Transverse colon (tissue), 4 donors: Measurements from ENCODE around the gene ADCY2. TPM values are rescaled to one million over a fixed set of nuclear protein-coding genes. Genes with fewer than 3 reads are reported as not detected.

ENCODE experiments used
- DNase-seq: peaks from one replicate; pipeline ENCODE4 v3.0.0-alpha.2; 2019
- H3K27ac ChIP-seq, 4 donors: fragments of 200-600 bp; sonication (generic); 2 replicates each; pipeline ENCODE4 v1.5.1; 2016 to 2018; ENCODE audit warnings: inconsistent platforms in 4 of 4
- H3K27me3 ChIP-seq: fragments of 200-600 bp; sonication (generic); 2 replicates; pipeline ENCODE4 v1.5.1; 2017; ENCODE audit warnings: inconsistent platforms
- H3K36me3 ChIP-seq, 4 donors: fragments of 200-600 bp; sonication (generic); 2 replicates each; pipeline ENCODE4 v1.5.1; 2017 to 2019; ENCODE audit warnings: inconsistent platforms in 4 of 4
- H3K4me1 ChIP-seq, 4 donors: fragments of 200-600 bp; sonication (generic); 2 replicates each; pipeline ENCODE4 v1.5.1; 2017 to 2020; ENCODE audit warnings: inconsistent platforms in 4 of 4
- H3K4me3 ChIP-seq, 4 donors: fragments of 200-600 bp; sonication (generic); 1 replicate in 1 of 4; 2 replicates in 3 of 4; pipeline versions ENCODE4 v1.5.1 to v1.6.1; 2017 to 2019; ENCODE audit warnings: inconsistent platforms in 4 of 4
- H3K9me3 ChIP-seq, 2 donors: fragments of 200-600 bp; sonication (generic); 2 replicates each; pipeline ENCODE4 v1.5.1; 2017 to 2019; ENCODE audit warnings: inconsistent platforms in 2 of 2
- EP300 ChIP-seq: sonication (generic); formaldehyde crosslinking; IDR thresholded peaks from one replicate; pipeline ENCODE4 v1.6.1; 2017; ENCODE audit warnings: antibody characterized with exemption, low read depth
- POLR2A ChIP-seq: fragments of 450-650 bp; IDR thresholded peaks from one replicate; pipeline ENCODE4 v1.6.1; 2016; ENCODE audit warnings: antibody characterized with exemption, mild to moderate bottlenecking, moderate library complexity
- POLR2AphosphoS5 ChIP-seq, 3 donors: sonication (generic); formaldehyde crosslinking; IDR thresholded peaks; one replicate each; pipeline ENCODE4 v1.6.1; 2016; ENCODE audit warnings: antibody characterized with exemption in 3 of 3
- WGBS, 2 donors: methylation state at CpG; one replicate each; pipeline ENCODE4 v1.1.5; 2018; ENCODE audit warnings: low coverage in 1 of 2; 5-methylcytosine and 5-hydroxymethylcytosine counted together
- in situ Hi-C, 4 donors: fragments of 200-750 bp; cut with MboI; loops; one replicate each; pipeline versions ENCODE4 v1.15.0 to v1.15.1; 2017; ENCODE audit warnings: low sequenced_read_pairs in 3 of 4, low pct_ligation_motif_present in 1 of 4, low pct_unique_long_range_greater_than_20kb in 1 of 4
- intact Hi-C: fragments of 100-400 bp; cut with DNase I; formaldehyde crosslinking; loops from one replicate; pipeline ENCODE4 v1.15.1; 2023; ENCODE audit warnings: low total_unique reads
- total RNA-seq, 4 donors: library from RNA; depleted of rRNA; stranded (reverse); fragments of >200 nt; gene quantifications; one replicate each; pipeline ENCODE4 v1.1.0, GENCODE V29; 2016
- TF ChIP-seq, protein P1 (sequence below), 5 experiments: fragments of 200-600 bp in 3 of 5; fragments of 450-650 bp in 2 of 5; sonication (generic) in 3 of 5; IDR thresholded peaks; 1 replicate in 2 of 5; 2 replicates in 3 of 5; pipeline ENCODE4 v1.5.1; 2016 to 2017; ENCODE audit warnings: antibody characterized with exemption in 5 of 5, inconsistent platforms in 3 of 5, mild to moderate bottlenecking in 2 of 5, moderate library complexity in 1 of 5

ADCY2 gene
- total RNA-seq, 4 donors from 2014 or later, result 1.4 to 4.5 (median 3.1) TPM

DNA sequence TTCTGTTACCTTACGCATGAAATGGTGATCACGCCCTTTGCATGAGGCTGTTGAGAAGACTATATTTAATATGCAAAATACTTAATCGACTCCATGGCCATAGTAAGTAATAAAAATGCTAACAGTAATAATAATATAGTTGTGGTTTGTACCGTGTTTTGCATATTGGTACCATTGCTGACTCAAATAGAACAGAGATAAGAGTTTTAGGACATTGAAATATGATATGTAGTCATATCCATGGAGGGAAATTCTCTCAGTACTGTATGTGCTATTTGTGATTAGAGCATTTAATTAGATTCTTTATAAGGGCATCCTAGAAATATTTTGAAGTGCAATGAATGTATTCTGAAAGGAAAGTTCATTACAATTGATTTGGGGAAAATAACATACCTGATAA, 413.1 kb downstream of the ADCY2 start:
- WGBS, 2 donors, result 70 to 93% methylated on average over 4 of the region's 4 CpGs
- Histone ChIP-seq H3K4me1 (no peaks in the 10 kb centered on the region), H3K27ac (no peak overlapping the region), H3K27me3 (no peaks in the 10 kb centered on the region), H3K4me3 (no peak overlapping the region), H3K9me3 (no peaks in the 10 kb centered on the region), H3K36me3 (no peaks in the 10 kb centered on the region)
- TF ChIP-seq POLR2A (no peak), EP300 (no peak), POLR2AphosphoS5 (IDR thresholded peaks at IDR 0.05) (no peak)
- TF ChIP-seq, protein P1, sequence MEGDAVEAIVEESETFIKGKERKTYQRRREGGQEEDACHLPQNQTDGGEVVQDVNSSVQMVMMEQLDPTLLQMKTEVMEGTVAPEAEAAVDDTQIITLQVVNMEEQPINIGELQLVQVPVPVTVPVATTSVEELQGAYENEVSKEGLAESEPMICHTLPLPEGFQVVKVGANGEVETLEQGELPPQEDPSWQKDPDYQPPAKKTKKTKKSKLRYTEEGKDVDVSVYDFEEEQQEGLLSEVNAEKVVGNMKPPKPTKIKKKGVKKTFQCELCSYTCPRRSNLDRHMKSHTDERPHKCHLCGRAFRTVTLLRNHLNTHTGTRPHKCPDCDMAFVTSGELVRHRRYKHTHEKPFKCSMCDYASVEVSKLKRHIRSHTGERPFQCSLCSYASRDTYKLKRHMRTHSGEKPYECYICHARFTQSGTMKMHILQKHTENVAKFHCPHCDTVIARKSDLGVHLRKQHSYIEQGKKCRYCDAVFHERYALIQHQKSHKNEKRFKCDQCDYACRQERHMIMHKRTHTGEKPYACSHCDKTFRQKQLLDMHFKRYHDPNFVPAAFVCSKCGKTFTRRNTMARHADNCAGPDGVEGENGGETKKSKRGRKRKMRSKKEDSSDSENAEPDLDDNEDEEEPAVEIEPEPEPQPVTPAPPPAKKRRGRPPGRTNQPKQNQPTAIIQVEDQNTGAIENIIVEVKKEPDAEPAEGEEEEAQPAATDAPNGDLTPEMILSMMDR (IDR thresholded peaks at IDR 0.05), result no peak
- in situ Hi-C loops (no loop called here), intact Hi-C loops (no loop called here)
- no peak for DNase-seq

DNA sequence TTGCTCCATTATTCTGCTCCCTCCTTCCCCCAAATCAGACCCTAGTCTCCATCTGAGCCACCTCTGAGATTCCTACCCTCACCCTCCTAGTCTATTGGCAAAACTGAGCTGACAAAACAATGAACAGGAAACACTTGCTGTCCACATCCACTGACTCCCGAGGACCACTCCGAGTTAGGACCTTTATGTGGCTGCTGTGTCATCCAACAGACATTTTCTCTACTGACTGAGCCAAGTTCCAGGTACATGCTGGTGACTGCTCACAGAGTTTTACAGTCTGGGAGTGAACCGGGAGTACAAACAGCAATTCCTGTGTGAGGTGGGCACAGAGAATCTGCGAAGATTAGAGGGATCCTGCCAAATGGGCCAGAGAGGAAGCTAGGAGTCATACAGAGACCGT, 415.8 kb downstream of the ADCY2 start:
- H3K9me3 ChIP-seq, result no peaks in the 10 kb centered on the region
- WGBS, 2 donors, result 25 to 41% methylated on average over 2 to 5 of the region's 5 CpGs
- no peak overlapping the region for H3K27ac ChIP-seq
- H3K27me3 ChIP-seq, result no peaks in the 10 kb centered on the region
- no peak overlapping the region for H3K4me3 ChIP-seq
- no peak for TF ChIP-seq POLR2A
- no peak for TF ChIP-seq POLR2AphosphoS5 (IDR thresholded peaks at IDR 0.05)
- no peak for TF ChIP-seq EP300
- TF ChIP-seq, protein P1 (IDR thresholded peaks at IDR 0.05), result no peak
- no peak for DNase-seq
- in situ Hi-C loops (no loop called here), intact Hi-C loops (no loop called here)
- H3K36me3 ChIP-seq, result no peaks in the 10 kb centered on the region
- H3K4me1 ChIP-seq, result no peaks in the 10 kb centered on the region

DNA sequence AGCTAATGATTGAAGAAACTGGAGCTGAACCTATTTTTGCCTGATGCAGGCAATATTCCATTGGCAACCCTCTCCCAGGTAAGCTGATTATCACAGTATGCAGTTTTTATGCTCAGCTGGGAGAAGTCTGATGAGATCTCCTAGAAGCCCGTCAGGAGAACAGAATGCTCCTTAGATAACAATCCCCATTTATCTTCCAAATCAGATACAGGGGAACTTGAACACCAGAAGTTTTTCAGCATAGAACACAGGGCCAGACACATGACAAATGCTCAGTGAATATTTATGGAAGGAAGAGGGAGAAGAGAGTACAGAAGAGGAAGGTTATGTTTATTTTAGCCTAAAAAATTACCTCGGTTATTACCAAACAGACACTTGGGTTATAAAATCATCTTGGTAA, 417.1 kb downstream of the ADCY2 start:
- intact Hi-C loops (no loop called here), in situ Hi-C loops (no loop called here)
- DNase-seq, result no peak
- H3K27me3 ChIP-seq, result no peaks in the 10 kb centered on the region
- 22 to 30% methylated on average over 1 to 2 of the region's 2 CpGs for WGBS, 2 donors
- no peak overlapping the region for H3K4me3 ChIP-seq
- no peaks in the 10 kb centered on the region for H3K4me1 ChIP-seq
- no peaks in the 10 kb centered on the region for H3K9me3 ChIP-seq
- TF ChIP-seq, protein P1 (IDR thresholded peaks at IDR 0.05), result no peak
- TF ChIP-seq POLR2AphosphoS5 (IDR thresholded peaks at IDR 0.05) (no peak), POLR2A (no peak), EP300 (no peak)
- H3K36me3 ChIP-seq, result no peaks in the 10 kb centered on the region
- H3K27ac ChIP-seq, result peak overlapping the region in 1 of 4 donors; percentile 47

DNA sequence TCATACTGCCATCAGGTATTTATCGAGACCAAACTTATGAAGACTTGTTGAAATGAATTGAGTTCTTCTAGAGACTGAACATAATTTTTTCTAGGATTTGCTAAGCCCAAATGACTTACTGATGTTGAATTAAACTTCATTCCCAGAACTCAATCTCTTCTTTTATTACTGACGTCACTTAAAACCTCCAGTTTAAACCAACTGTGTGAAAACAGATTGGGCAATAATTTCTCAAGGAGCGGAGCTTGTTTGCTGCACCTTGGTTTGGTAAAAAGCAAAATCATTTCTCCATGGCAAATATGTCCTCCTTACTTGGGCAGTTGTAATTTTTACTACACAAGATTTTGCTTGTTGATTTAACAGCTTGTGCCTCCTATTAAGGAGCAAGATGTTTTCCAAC, 417.6 kb downstream of the ADCY2 start:
- H3K4me3 ChIP-seq, result no peak overlapping the region
- no peak for DNase-seq
- peak overlapping the region in 1 of 4 donors; percentile 47 for H3K27ac ChIP-seq
- no peaks in the 10 kb centered on the region for H3K4me1 ChIP-seq
- H3K9me3 ChIP-seq, result no peaks in the 10 kb centered on the region
- no peaks in the 10 kb centered on the region for H3K27me3 ChIP-seq
- WGBS, 2 donors, result 74 to 78% methylated on average over 3 of the region's 3 CpGs
- in situ Hi-C loops (no loop called here), intact Hi-C loops (no loop called here)
- no peak for TF ChIP-seq EP300
- TF ChIP-seq POLR2A, result no peak
- TF ChIP-seq POLR2AphosphoS5 (IDR thresholded peaks at IDR 0.05), result no peak
- TF ChIP-seq, protein P1 (IDR thresholded peaks at IDR 0.05), result no peak
- no peaks in the 10 kb centered on the region for H3K36me3 ChIP-seq
